IMR-90 (cell line): ENCODE measurements around the gene GOLT1B. TPM values are rescaled to one million over a fixed set of nuclear protein-coding genes. Genes with fewer than 3 reads are reported as not detected.

Experiments used
- ATAC-seq: fragments of 200-7000 bp; cut with Tn5 transposase; 2 replicates; pipeline ENCODE4 v1.9.1; 2020; ENCODE audit warnings: low read depth, mild to moderate bottlenecking, moderate library complexity
- BruUV-seq: library from RNA; stranded (reverse); fragments of 400-500 nt; replicated peaks from 2 replicates; lab custom pipeline; 2021; lab: Mats Ljungman, UMichigan
- CTCF ChIA-PET: fragments of 300-600 bp; formaldehyde crosslinking; extraction: SDS; loops from one replicate; lab custom pipeline; 2021; ENCODE audit warnings: antibody characterized with exemption; lab: Yijun Ruan, JAX
- POLR2A ChIA-PET: fragments of 300-600 bp; sonication (Branson Sonifier 250); formaldehyde crosslinking; loops from one replicate; lab custom pipeline; 2022; ENCODE audit warnings: antibody characterized with exemption; ENCODE audit not compliant: unreplicated experiment; lab: Charles Lee
- DNase-seq: peaks from one replicate; pipeline ENCODE4 v3.0.0; 2013
- H2AFZ ChIP-seq: replicated peaks from 2 replicates; pipeline ENCODE3; 2013; ENCODE audit warnings: low read length, mild to moderate bottlenecking; ENCODE audit not compliant: poor library complexity
- H2AK5ac ChIP-seq: 2 replicates; pipeline ENCODE4 v1.6.1; 2013; ENCODE audit warnings: low read depth, low read length, inconsistent platforms
- H2AK9ac ChIP-seq: replicated peaks from 2 replicates; pipeline ENCODE3; 2013; ENCODE audit warnings: mild to moderate bottlenecking, low read depth, low read length, moderate library complexity; ENCODE audit not compliant: poor library complexity
- H2BK120ac ChIP-seq: 2 replicates; pipeline ENCODE4 v1.6.1; 2013; ENCODE audit warnings: low read depth, low read length, inconsistent platforms
- H2BK15ac ChIP-seq: 3 replicates; pipeline ENCODE4 v1.6.1; 2013; ENCODE audit warnings: low read depth, low read length, inconsistent platforms
- H2BK20ac ChIP-seq: 2 replicates; pipeline ENCODE4 v1.6.1; 2013; ENCODE audit warnings: low read depth, mild to moderate bottlenecking, inconsistent platforms, low read length, moderate library complexity
- H2BK5ac ChIP-seq: 2 replicates; pipeline ENCODE4 v1.6.1; 2013; ENCODE audit warnings: mild to moderate bottlenecking, low read depth, low read length, inconsistent platforms; ENCODE audit not compliant: poor library complexity, severe bottlenecking
- H3K14ac ChIP-seq: replicated peaks from 2 replicates; pipeline ENCODE4 v1.6.1; 2013; ENCODE audit warnings: low read depth, low read length, inconsistent platforms
- H3K18ac ChIP-seq: 2 replicates; pipeline ENCODE4 v1.6.1; 2013; ENCODE audit warnings: low read depth, low read length, control low read depth
- H3K23ac ChIP-seq: 2 replicates; pipeline ENCODE4 v1.6.1; 2013; ENCODE audit warnings: low read depth, low read length, inconsistent platforms
- H3K27ac ChIP-seq: 2 replicates; pipeline ENCODE4 v1.5.1; 2013; ENCODE audit warnings: mild to moderate bottlenecking, control low read depth, low read length; ENCODE audit not compliant: insufficient read depth
- H3K27me3 ChIP-seq: 2 replicates; pipeline ENCODE4 v1.6.1; 2013; ENCODE audit warnings: low read length; ENCODE audit not compliant: control insufficient read depth, insufficient read depth
- H3K36me3 ChIP-seq: 2 replicates; pipeline ENCODE4 v1.6.1; 2013; ENCODE audit warnings: low read length, mixed read lengths; ENCODE audit not compliant: control insufficient read depth, insufficient read depth
- H3K4ac ChIP-seq: 2 replicates; pipeline ENCODE4 v1.6.1; 2013; ENCODE audit warnings: low read depth, low read length, inconsistent platforms
- H3K4me1 ChIP-seq: 2 replicates; pipeline ENCODE4 v1.6.1; 2013; ENCODE audit warnings: low read length, mixed read lengths; ENCODE audit not compliant: control insufficient read depth, insufficient read depth
- H3K4me2 ChIP-seq: 2 replicates; pipeline ENCODE4 v1.6.1; 2013; ENCODE audit warnings: low read depth, mild to moderate bottlenecking, control low read depth, low read length, moderate library complexity
- H3K4me3 ChIP-seq: 2 replicates; pipeline ENCODE4 v1.5.1; 2013; ENCODE audit warnings: low read depth, mild to moderate bottlenecking, control low read depth, low read length, moderate library complexity; ENCODE audit not compliant: insufficient read depth
- H3K56ac ChIP-seq: 2 replicates; pipeline ENCODE4 v1.6.1; 2013; ENCODE audit warnings: low read length, inconsistent platforms; ENCODE audit not compliant: insufficient read depth; ENCODE audit errors: extremely low read depth
- H3K79me1 ChIP-seq, 2 experiments: 2 replicates each; pipeline ENCODE4 v1.6.1; 2013; ENCODE audit warnings: low read length in 2 of 2, inconsistent platforms in 1 of 2, low read depth in 1 of 2
- H3K9ac ChIP-seq: 2 replicates; pipeline ENCODE4 v1.6.1; 2013; ENCODE audit warnings: low read depth, low read length, control low read depth
- H3K9me1 ChIP-seq: 2 replicates; pipeline ENCODE4 v1.6.1; 2013; ENCODE audit warnings: low read length, inconsistent platforms; ENCODE audit not compliant: insufficient read depth
- H3K9me3 ChIP-seq: 2 replicates; pipeline ENCODE4 v1.6.1; 2013; ENCODE audit warnings: low read length; ENCODE audit not compliant: control insufficient read depth, insufficient read depth
- H4K20me1 ChIP-seq: 2 replicates; pipeline ENCODE4 v1.6.1; 2013; ENCODE audit warnings: low read length, inconsistent platforms; ENCODE audit not compliant: insufficient read depth
- H4K5ac ChIP-seq: 2 replicates; pipeline ENCODE4 v1.6.1; 2013; ENCODE audit warnings: mild to moderate bottlenecking, low read depth, low read length, control low read depth
- H4K8ac ChIP-seq, 2 experiments: 2 replicates each; pipeline ENCODE4 v1.6.1; 2013; ENCODE audit warnings: low read depth in 2 of 2, low read length in 2 of 2, control low read depth in 1 of 2, inconsistent platforms in 1 of 2
- H4K91ac ChIP-seq: 2 replicates; pipeline ENCODE4 v1.6.1; 2013; ENCODE audit warnings: low read depth, low read length, inconsistent platforms; ENCODE audit not compliant: insufficient read depth
- BHLHE40 ChIP-seq: fragments of 150-350 bp; IDR thresholded peaks from 2 replicates; pipeline ENCODE4 v1.6.1; 2016; ENCODE audit warnings: mild to moderate bottlenecking, low read depth, low read length
- CEBPB ChIP-seq: IDR thresholded peaks from 2 replicates; pipeline ENCODE4 v1.6.1; 2012; ENCODE audit warnings: low read depth, low read length, improper control_type of control experiment
- CHD1 ChIP-seq: IDR thresholded peaks from 2 replicates; pipeline ENCODE4 v1.6.1; 2012; ENCODE audit warnings: low read depth, low read length, improper control_type of control experiment
- FOS ChIP-seq: fragments of 150-350 bp; IDR thresholded peaks from 2 replicates; pipeline ENCODE4 v1.6.1; 2016; ENCODE audit warnings: low read depth, low read length
- MAFK ChIP-seq: IDR thresholded peaks from 2 replicates; pipeline ENCODE4 v1.6.1; 2012; ENCODE audit warnings: low read depth, low read length, improper control_type of control experiment
- MAZ ChIP-seq: IDR thresholded peaks from 2 replicates; pipeline ENCODE4 v1.6.1; 2012; ENCODE audit warnings: low read depth, mild to moderate bottlenecking, low read length, improper control_type of control experiment, moderate library complexity, borderline replicate concordance
- MXI1 ChIP-seq: IDR thresholded peaks from 2 replicates; pipeline ENCODE4 v1.6.1; 2012; ENCODE audit warnings: low read depth, mild to moderate bottlenecking, low read length, moderate library complexity, borderline replicate concordance
- NFE2L2 ChIP-seq: fragments of 150-350 bp; IDR thresholded peaks from 2 replicates; pipeline ENCODE4 v1.6.1; 2016; ENCODE audit warnings: low read depth, mild to moderate bottlenecking, low read length
- POLR2A ChIP-seq: IDR thresholded peaks from 2 replicates; pipeline ENCODE4 v1.6.1; 2012; ENCODE audit warnings: mild to moderate bottlenecking, low read depth, low read length
- RAD21 ChIP-seq: IDR thresholded peaks from 2 replicates; pipeline ENCODE4 v1.6.1; 2012; ENCODE audit warnings: low read length, improper control_type of control experiment
- RCOR1 ChIP-seq: IDR thresholded peaks from 2 replicates; pipeline ENCODE4 v1.6.1; 2012; ENCODE audit warnings: mild to moderate bottlenecking, low read length, improper control_type of control experiment; ENCODE audit not compliant: insufficient replicate concordance
- RFX5 ChIP-seq: IDR thresholded peaks from 2 replicates; pipeline ENCODE4 v1.8.0; 2012; ENCODE audit warnings: low read depth, mild to moderate bottlenecking, low read length, moderate library complexity
- SMC3 ChIP-seq: fragments of 150-350 bp; IDR thresholded peaks from 2 replicates; pipeline ENCODE4 v1.6.1; 2016; ENCODE audit warnings: low read depth, mild to moderate bottlenecking, antibody characterized with exemption, low read length, moderate library complexity
- USF2 ChIP-seq: fragments of 150-350 bp; IDR thresholded peaks from 2 replicates; pipeline ENCODE4 v1.6.1; 2017; ENCODE audit warnings: mild to moderate bottlenecking, antibody characterized with exemption, low read length, low read depth
- WGBS, 2 experiments: methylation state at CpG; one replicate each; pipeline versions ENCODE4 v1.1.5 to v1.1.7; 2013; ENCODE audit warnings: missing lambda C conversion rate in 2 of 2; ENCODE audit not compliant: insufficient read length in 1 of 2; ENCODE audit errors: extremely low coverage in 2 of 2; 5-methylcytosine and 5-hydroxymethylcytosine counted together
- dilution Hi-C: fragments of 300-500 bp; cut with HindIII; formaldehyde crosslinking; loops from one replicate; pipeline ENCODE4 v1.14.3; 2018; ENCODE audit warnings: low sequenced_read_pairs; ENCODE audit not compliant: unreplicated experiment
- in situ Hi-C: fragments of 300-500 bp; cut with MboI; formaldehyde crosslinking; loops from 3 replicates; pipeline ENCODE4 v1.14.3; 2019; ENCODE audit warnings: low sequenced_read_pairs, inconsistent platforms, mixed read lengths
- intact Hi-C: fragments of 100-400 bp; cut with micrococcal nuclease; formaldehyde crosslinking; loops from 2 replicates; pipeline ENCODE4 v1.10.0; 2022
- polyA plus RNA-seq, 3 experiments: library from polyadenylated mRNA; depleted of rRNA; stranded (reverse); fragments of >200 nt; gene quantifications; 2 replicates each; pipeline ENCODE4 v1.2.3, GENCODE V29; 2012; ENCODE audit warnings: low replicate concordance in 1 of 3
- total RNA-seq: library from RNA; depleted of rRNA; stranded (reverse); fragments of >200 nt; gene quantifications from 2 replicates; pipeline ENCODE4 v1.2.3, GENCODE V29; 2012
- TF ChIP-seq, protein P1 (sequence below): fragments of 150-350 bp; IDR thresholded peaks from 2 replicates; pipeline ENCODE4 v1.6.1; 2016; ENCODE audit warnings: low read depth, mild to moderate bottlenecking, low read length, moderate library complexity, borderline replicate concordance
- TF ChIP-seq, protein P2 (sequence below): conservative IDR thresholded peaks from 2 replicates; pipeline ENCODE4 v1.5.1; 2012; ENCODE audit warnings: mild to moderate bottlenecking, low read depth, low read length, improper control_type of control experiment

The GOLT1B gene
- total and polyA plus RNA-seq, 2 of the 4 experiments (the other 2 are of a cell fraction), result 27.2 to 50.5 TPM

DNA sequence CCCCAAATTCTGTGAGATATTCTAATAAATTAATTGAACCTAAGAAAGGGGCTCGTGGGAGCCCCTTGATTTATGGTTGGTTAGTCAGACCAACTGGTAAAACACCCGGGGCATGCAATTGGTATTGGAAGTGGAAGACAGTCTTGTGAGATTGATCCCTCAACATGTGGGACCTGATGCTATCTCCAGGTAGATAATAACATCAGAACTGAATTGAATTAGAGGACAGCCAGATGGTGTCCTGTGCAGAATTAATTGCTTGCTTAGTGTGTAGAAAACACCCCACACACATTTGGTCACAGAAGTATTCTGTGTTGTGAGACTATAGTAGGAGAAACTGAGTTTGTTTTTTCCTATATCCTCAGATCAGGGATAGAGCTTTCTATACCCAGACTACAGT lies 42.1 kb upstream of the GOLT1B start:
- WGBS, 2 experiments, result no CpG with 5 or more reads among the region's 2 CpGs
- in situ Hi-C loops (no loop called here), intact Hi-C loops (loop anchor here (10.0 kb wide), 1 partner anchor 815 kb away; no protein-coding TSS in a partner anchor), dilution Hi-C loops (no loop called here)
- BruUV-seq, result no TSS peak
- no peak for ATAC-seq
- no peak overlapping the region for H4K91ac ChIP-seq
- no peak overlapping the region for H3K4me3 ChIP-seq
- no peak overlapping the region for H3K9ac ChIP-seq
- no peaks in the 10 kb centered on the region for H3K4me1 ChIP-seq
- H3K4ac ChIP-seq, result no peak overlapping the region
- no peak overlapping the region for H2AK5ac ChIP-seq
- no peaks in the 10 kb centered on the region for H4K20me1 ChIP-seq
- no peak overlapping the region for H2BK20ac ChIP-seq
- no peak for DNase-seq
- TF ChIP-seq POLR2A (no peak), RAD21 (no peak), BHLHE40 (no peak), CEBPB (no peak), RFX5 (no peak), MAZ (no peak), NFE2L2 (no peak), CHD1 (no peak), RCOR1 (no peak), SMC3 (no peak), MXI1 (no peak), MAFK (no peak), USF2 (no peak), FOS (no peak)
- TF ChIP-seq, protein P1, sequence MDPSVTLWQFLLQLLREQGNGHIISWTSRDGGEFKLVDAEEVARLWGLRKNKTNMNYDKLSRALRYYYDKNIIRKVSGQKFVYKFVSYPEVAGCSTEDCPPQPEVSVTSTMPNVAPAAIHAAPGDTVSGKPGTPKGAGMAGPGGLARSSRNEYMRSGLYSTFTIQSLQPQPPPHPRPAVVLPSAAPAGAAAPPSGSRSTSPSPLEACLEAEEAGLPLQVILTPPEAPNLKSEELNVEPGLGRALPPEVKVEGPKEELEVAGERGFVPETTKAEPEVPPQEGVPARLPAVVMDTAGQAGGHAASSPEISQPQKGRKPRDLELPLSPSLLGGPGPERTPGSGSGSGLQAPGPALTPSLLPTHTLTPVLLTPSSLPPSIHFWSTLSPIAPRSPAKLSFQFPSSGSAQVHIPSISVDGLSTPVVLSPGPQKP, result no peak
- TF ChIP-seq, protein P2, sequence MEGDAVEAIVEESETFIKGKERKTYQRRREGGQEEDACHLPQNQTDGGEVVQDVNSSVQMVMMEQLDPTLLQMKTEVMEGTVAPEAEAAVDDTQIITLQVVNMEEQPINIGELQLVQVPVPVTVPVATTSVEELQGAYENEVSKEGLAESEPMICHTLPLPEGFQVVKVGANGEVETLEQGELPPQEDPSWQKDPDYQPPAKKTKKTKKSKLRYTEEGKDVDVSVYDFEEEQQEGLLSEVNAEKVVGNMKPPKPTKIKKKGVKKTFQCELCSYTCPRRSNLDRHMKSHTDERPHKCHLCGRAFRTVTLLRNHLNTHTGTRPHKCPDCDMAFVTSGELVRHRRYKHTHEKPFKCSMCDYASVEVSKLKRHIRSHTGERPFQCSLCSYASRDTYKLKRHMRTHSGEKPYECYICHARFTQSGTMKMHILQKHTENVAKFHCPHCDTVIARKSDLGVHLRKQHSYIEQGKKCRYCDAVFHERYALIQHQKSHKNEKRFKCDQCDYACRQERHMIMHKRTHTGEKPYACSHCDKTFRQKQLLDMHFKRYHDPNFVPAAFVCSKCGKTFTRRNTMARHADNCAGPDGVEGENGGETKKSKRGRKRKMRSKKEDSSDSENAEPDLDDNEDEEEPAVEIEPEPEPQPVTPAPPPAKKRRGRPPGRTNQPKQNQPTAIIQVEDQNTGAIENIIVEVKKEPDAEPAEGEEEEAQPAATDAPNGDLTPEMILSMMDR, result no peak
- H2BK5ac ChIP-seq, result no peak overlapping the region
- no peak overlapping the region for H3K27ac ChIP-seq
- no peak overlapping the region for H4K8ac ChIP-seq
- H2BK120ac ChIP-seq, result no peak overlapping the region
- H3K79me1 ChIP-seq, result no peaks in the 10 kb centered on the region
- POLR2A ChIA-PET, result no interaction called here
- H3K36me3 ChIP-seq, result peaks cover 8% of the 10 kb centered on the region; the same call in 1 of the 2 replicates
- no peak overlapping the region for H3K18ac ChIP-seq
- H3K9me1 ChIP-seq, result no peaks in the 10 kb centered on the region
- CTCF ChIA-PET, result no interaction called here
- H3K27me3 ChIP-seq, result no peaks in the 10 kb centered on the region
- H3K23ac ChIP-seq, result no peak overlapping the region
- H2BK15ac ChIP-seq, result no peak overlapping the region
- H3K9me3 ChIP-seq, result no peaks in the 10 kb centered on the region
- H2AK9ac ChIP-seq, result no peak overlapping the region
- H2AFZ ChIP-seq, result no peak overlapping the region
- H3K14ac ChIP-seq, result no peak overlapping the region
- no peak overlapping the region for H3K56ac ChIP-seq
- no peak overlapping the region for H4K5ac ChIP-seq
- H3K4me2 ChIP-seq, result no peak overlapping the region
